NCI-H82 treated with DMSO at 0.1 percent for 48 hours (cell line): ENCODE results near the gene MADCAM1.

ENCODE experiments used
- DNase-seq: peaks from one replicate; lab custom pipeline; 2025; ENCODE audit not compliant: unreplicated experiment; lab: John Stamatoyannopoulos, UW

The MADCAM1 gene

DNA sequence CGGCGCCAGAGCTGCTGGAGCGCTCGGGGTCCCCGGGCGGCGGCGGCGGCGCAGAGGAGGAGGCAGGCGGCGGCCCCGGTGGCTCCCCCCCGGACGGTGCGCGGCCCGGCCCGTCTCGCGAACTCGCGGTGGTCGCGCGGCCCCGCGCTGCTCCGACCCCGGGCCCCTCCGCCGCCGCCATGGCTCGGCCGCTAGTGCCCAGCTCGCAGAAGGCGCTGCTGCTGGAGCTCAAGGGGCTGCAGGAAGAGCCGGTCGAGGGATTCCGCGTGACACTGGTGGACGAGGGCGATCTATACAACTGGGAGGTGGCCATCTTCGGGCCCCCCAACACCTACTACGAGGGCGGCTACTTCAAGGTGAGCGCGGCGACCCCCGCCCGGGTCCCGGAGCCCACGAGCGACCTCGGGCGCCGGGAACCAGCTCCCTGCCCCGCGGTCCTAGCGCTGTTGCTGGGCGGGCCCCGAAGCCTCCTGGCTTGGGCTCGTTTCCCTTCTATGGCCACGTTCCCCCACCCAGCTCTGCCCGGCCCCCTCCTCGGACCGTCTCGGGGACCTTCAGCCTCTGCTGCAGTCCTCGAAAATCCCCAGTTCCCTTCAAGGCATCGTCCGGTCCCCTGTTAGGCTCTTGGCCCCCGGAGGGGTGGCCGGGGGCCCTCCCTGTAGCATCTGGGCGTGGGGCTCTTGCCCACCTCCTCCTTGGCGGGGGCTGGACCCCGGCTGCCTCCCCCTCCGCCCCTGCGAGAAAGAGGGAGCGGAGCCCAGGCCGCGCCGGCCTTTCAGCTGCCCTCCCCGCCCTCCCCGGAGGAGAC is 35.7 kb downstream of the MADCAM1 start, which contains the start of gene CDC34:
CDC34 (plus strand) TSS at position 8 of the 808 bp plus-strand sequence; CDS start at position 180, 172 bp downstream.
- no peak for DNase-seq

DNA sequence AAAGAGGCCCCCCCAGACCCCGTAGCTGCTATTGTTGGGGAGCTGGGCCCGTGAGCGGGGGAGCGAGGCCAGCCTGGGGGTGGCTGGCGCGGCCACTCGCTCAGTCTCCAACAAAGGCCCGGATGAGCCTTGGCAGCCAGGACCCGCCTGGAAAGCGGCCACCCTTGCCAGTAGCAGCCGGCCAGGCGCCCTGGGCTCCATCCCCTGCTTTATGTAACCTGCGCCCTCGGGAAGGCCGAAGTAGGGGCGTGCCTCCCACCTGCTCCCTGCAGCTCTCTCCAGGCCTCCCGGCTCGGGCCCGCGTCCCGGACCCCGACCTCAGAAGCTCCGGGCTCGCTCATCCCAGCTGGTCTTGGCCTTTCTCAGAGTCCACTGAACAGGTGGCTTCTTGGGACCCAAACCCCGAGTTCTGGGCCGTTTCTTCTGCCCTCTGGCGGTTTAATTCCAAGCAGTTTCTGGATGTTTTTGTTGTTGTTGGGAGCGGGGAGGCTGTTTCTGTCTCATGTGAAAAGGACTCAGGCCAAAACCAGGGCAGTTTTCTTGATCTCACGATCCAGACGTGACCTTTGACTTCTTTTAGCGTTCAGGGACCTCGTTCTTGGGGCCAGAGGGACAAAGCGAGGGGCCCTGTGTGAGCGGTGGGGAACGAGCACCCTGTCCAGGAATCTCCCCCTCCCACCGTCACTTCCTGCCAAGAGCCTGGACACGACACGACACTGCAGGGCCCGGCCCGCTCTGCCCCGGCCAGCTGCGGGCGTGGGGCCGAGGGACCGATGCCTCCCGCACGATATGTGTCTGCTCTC is 36.5 kb downstream of the MADCAM1 start:
- DNase-seq: no peak

DNA sequence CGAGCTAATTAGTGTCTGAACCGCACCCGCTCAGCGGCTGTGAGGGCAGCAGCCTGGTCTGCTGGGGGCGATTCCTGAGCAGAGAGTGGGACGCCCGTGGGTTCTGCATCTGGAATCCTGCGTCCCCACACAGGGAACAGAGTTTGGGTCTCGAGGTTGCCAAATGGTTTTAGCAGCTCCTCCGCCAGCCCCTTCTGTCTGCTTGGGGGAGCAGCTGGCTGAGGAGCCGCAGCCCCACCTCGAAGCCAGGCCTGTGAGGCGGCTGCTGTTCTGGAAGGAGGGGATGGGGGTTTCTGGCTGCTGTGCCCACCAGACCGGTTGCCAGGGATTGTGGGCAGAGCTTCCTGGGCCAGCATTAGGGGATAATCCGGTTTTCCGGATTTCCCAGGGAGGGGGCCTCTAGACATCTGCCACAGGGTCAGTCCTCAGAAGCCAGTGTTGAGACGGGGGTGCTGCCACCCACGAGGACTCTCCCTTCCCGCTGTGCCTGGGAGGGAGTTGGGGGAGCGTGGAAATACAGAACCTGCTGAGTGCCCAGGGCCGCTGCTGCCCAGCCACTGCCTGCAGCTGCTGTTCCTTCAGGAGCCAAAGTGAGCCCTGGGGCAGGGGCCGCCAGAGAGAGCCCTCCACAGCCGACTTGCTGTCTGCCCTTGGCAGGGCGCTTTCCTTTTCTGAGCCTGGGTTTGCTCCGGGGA is 37.2 kb downstream of the MADCAM1 start:
- DNase-seq: peak; percentile 56

DNA sequence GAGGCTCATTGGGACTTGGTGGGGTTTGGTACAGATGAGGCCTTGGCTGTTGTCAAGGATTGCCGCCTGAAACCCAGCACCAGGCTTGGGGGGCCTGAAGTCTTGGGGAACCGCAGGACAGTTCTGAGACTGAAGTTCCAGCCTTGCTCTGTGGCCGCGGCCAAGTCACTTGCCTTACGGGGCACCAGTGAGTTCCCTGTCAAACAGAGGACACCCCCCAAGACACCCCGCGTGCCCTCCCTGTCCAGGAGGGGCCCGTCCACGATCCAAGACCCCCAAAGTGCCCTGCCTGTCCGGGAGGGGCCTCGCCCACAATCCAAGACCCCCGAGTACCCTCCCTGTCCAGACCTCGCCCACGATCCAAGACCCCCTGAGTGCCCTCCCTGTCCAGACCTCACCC is 37.8 kb downstream of the MADCAM1 start:
- DNase-seq: no peak

DNA sequence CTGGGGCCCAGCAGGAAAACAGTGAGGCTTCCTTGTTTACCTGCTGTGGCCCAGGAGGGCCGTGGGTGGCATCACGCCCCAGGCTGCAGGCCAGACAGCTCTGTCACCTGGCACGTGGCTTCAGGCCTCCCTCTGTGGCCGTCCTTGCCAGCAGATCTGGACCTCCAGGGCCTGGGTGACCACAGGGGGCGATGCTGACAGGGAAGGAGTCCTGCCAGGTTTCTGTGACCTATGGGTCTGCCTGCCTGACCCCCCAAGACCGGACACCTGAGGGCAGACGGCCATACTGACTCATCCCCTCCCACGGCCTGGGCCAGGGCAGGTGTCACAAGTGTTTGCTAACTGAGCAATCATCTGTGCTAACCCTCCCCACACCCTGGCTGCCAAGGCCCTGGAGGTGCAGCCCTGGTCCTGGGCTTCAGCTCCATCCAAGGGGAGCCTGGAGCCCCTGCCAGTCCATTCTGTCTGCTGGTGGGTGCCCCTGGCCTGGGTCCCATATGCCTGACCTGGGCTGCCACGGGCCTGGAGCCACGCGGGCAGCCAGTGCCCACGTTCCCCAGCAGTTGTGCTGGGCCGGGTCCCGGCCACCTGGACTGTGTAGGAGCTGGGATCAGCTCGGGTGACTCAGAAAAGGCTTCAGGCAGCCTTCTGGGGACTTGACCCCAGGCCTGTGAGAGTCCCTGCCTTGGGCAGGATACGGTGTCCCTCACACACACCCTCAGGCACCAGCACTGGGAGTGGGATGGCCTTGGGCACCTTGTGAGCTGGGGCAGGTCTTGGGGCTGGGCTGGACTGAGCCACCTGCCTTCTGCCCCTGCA is 38.9 kb downstream of the MADCAM1 start:
- no peak for DNase-seq

DNA sequence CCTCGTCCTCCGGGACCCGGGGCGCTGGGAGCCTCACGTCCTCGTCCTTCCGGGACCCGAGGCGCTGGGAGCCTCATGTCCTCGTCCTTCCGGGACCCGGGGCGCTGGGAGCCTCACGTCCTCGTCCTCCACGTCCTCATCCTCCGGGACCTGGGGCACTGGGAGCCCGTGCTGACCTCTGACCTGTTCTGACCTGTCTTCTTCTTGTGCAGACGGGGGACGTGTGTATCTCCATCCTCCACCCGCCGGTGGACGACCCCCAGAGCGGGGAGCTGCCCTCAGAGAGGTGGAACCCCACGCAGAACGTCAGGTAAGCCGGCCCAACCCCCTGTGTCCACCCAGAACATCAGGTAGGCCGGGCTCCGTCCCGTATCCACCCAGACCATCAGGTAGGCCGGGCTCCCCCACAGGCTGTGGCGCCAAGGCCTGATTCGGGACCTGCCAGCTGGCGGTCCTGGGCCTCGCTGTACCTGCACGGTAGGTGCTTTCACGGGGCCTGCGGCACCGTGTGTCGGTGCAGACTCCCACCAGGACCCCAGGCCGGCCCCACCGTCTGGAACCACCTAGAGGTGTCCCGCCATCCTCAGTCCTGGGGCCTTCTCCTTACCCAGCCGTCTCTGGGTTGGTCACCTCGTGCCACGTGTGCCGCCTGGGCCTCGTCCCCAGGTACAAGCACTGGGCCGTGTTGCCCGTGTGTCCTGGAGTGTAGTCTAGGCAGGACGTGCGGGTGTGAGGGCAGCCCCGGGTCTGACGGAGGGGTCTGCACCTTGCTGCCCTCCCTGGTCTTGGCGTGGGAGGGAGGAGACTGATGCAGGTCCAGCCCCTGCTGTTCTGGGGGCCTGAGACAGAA is 40.0 kb downstream of the MADCAM1 start:
- DNase-seq: no peak

DNA sequence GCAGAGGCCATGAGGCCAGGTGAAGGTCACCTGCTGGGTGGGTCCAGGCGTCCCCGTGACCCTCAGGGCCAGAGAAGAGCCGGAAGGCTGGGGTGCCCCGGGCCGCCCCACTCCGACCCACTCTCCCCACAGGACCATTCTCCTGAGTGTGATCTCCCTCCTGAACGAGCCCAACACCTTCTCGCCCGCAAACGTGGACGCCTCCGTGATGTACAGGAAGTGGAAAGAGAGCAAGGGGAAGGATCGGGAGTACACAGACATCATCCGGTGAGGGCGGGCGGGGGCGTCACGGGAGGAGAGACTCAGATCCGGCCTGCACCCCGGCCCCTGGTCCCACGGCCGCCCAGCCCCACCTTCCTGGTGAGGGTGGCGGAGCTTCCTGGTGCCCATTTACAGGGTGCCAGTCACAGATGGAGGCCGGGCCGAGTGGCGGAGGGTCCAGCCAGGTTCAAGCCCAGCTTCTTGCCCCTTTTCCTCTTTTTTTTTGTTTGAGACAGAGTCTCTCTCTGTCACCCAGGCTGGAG is 40.7 kb downstream of the MADCAM1 start:
- DNase-seq: no peak

DNA sequence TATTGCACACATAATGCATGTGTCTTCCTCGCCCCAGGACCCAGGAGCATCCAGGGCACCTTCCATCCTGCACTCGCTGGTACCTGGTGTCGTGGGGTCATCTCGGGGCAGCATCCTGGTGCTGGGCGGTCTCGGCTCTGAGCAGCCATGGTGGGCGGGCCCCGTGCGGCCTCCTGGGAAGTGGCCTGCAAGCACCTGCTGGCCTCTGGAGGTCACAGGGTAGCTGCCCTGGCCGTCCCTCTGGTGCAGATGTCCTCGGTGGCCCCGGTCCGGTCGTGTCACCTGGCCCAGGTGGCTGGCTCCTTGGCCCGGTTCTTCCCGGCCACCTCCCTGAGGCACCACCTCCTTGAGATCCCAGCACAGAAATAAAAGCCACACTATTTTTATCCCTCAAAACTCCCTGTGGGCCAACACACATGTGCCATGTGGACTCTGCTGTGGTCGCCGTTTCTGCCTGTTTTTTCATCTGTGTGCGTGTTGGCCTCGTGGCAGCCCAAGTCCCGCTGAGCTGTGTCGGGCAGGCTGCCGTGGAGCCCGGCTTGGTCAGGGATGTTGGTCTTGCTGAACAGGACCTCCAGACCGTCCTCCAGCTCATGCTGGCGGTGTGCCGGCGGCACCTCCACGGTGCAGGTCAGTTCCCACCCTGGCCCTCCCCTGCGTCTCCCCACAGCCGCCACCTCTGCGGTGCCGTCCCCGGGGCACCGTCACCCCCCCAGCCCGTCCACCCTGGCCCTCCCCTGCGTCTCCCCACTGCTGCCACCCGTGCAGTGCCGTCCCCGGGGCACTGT is 42.5 kb downstream of the MADCAM1 start:
- DNase-seq: no peak

DNA sequence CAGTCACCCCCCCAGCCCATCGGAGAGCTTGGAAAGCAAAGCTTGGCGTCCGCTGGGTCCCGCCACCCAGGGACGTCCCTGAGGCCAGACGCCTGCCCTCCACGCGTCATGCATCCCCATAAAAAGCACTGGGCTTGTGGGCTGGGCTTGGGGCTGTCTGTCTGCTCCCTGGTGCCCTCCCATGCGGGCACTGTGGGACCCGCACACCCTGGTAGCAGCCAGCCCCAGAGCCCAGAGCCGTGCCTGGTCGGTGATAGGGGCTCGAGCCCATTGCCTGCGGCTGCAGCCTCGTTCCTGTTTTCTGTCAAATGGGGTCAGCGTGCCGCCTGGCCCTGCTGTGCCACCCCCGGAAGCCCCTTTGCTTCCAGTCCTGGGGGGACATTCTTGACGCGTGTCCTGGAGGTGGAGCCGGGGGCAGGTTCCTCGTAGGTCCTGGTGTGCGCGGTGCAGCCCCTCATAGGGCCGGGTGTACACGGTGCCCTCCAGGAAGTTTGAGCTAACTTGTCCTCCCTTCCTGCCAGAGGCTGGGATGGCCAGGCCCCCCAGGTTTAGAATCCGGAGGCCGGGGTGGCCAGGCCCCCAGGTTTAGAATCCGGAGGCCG is 43.2 kb downstream of the MADCAM1 start:
- no peak for DNase-seq

DNA sequence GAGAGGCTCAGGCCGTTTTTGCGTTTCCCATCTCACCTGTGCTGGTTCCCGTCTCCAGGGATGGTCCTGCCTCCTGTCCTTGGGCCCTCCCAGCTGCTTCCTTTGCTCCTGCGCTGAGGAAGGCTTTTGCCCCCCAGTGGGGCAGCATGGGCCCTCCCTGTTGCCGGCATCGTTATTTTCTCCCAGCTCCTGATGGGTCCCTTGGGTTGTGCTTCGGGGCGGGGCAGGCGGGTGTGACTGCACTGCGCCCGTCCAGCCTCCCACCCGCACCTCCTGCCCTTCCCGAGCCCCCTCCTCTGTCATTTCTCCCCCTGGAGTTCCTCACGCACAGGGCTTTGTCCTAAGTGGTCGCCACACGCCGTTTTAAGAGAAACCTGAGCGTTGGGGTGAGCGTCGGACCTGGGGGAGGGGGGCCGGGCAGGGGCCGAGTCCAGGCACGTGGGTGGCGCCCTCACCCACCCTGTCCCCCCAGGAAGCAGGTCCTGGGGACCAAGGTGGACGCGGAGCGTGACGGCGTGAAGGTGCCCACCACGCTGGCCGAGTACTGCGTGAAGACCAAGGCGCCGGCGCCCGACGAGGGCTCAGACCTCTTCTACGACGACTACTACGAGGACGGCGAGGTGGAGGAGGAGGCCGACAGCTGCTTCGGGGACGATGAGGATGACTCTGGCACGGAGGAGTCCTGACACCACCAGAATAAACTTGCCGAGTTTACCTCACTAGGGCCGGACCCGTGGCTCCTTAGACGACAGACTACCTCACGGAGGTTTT is 44.8 kb downstream of the MADCAM1 start:
- no peak for DNase-seq

DNA sequence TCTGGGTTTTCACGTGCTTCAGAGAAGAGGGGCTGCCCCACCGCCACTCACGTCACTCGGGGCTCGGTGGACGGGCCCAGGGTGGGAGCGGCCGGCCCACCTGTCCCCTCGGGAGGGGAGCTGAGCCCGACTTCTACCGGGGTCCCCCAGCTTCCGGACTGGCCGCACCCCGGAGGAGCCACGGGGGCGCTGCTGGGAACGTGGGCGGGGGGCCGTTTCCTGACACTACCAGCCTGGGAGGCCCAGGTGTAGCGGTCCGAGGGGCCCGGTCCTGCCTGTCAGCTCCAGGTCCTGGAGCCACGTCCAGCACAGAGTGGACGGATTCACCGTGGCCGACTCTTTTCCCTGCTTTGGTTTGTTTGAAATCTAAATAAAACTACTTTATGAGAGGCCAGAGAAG is 45.4 kb downstream of the MADCAM1 start:
- DNase-seq: no peak

DNA sequence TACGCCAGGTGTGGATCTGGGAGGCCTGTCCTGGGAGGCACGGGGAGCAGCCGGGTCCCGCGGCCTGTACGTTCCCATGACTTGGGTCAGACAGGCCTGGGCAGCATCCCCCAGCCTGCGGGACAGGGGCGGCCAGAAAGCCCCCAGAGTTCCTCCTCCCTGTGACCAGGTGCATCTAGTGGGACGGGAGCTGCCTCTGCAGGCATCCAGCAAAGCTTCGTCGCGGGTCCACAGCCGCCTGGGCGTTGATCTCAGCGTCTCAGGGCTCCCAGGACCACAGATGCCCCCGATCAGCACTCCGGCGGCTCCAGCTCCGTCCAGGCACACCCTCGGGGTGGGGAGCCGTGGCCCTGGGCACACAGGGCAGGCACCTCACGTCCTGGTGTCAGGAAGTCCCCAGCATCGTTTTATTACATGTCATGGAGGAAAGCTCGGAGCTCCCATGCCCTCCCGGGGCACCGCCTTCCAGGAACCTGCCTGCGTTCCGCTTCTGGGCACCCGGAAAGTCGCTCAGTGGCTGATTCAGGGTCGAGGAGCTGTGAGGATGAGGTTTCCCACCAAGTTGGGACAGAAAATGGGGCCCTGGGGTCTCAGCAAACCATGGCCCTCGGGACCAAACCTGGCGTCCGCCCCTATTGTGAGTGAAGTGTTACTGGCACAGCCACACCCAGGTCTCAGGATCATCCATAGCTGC is 46.0 kb downstream of the MADCAM1 start:
- DNase-seq: no peak

DNA sequence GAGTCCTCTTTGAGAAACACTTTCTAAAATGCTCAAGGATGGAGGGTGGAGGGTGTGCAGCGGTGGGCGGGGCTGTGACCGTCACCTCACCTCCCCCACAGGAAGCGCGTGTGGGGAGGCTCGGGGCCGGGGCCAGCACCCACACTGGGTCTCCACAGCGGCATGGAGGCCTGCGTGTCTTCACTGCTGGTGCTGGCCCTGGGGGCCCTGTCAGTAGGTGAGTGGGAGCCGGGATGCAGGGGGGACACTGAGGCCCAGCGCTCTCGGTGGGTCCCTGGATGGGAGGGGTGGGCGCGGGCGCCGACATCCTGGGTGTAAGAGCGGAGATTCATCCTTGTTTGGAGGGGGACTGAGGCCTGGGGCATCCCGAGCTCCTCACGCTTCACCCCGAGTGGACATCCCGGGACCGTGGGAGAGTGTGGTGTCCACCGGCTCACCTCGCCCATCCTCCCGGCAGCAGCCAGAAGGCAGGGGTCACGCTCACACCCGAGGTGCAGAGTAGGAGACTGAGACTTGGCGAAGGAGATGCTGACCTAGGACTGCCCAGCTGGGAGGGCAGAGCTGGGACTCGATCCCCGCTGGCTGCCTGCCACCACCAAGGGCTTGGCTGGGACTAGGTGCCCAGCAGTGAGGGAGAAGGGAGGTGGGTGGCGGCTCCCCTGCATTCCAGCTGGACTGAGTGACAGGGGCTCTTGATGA is 47.8 kb downstream of the MADCAM1 start, which contains the start of gene GZMM:
GZMM (plus strand) TSS at position 144 of the 699 bp plus-strand sequence; CDS start at position 163, 19 bp downstream.
- DNase-seq: no peak

DNA sequence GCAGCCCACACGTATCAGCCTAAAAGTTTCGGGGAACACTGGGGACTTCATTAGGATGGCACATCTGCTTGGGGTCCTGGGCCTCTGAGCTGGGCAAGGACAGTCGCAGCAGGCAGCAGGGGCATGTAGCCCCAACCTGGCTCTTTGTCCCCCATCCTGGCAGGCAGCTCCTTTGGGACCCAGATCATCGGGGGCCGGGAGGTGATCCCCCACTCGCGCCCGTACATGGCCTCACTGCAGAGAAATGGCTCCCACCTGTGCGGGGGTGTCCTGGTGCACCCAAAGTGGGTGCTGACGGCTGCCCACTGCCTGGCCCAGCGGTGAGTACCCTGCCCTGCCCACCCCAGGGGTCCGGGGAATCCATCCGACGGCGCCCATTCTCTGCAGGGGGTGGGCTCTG is 50.8 kb downstream of the MADCAM1 start:
- no peak for DNase-seq

DNA sequence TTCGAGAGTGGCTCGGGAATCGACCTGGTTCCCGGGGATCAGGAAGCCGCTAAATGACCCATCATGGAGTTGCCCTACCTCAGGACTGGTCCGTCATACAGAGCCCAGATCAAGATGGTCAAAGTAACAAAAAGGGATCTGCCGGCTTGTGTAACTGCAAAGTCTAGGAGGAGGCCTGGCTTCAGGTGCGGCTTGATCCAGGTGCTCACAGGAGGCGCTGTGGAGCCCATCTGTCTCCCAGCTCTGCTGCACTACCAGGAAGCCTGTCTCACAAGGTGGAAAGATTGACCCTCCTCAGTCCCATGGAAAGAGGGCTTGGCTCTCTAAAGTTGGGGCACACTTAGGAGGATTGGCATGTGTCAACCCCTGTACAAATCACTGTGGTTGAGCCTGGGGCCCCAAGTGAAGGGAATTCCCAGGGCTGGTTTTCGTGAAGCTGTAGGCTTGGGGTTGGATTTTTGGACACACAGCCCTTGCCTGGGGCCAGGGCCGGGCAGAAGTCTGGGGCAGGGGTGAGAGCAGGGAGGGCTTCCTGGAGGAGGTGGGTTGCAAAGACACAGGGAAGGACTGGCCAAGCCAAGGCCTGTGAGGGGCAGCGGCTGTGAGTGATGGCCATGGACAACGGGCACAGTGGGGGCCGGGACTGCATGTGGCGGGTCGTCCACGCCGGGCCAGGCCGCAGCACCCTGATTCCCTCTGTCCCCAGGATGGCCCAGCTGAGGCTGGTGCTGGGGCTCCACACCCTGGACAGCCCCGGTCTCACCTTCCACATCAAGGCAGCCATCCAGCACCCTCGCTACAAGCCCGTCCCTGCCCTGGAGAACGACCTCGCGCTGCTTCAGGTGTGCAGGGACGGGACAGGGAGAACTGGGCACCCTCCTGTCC is 51.8 kb downstream of the MADCAM1 start:
- DNase-seq: no peak
